Measurements from ENCODE around the gene CDH1.

The CDH1 gene

GRCh38 chr16:68732042-68732680 lies 4.9 kb upstream of the CDH1 start:
- no peak for DNase-seq (ENCODE audit: low read depth)
- H3K4me3 ChIP-seq (replicated peaks; ENCODE audit: low read depth, low read length) = no peak overlapping the region

GRCh38 chr16:68732741-68733399 lies 4.2 kb upstream of the CDH1 start:
- no peak for DNase-seq (ENCODE audit: low read depth)
- no peak for TF ChIP-seq CTCF (IDR thresholded peaks at IDR 0.05; ENCODE audit: low read length, missing control alignments)
- H3K4me3 ChIP-seq (replicated peaks; ENCODE audit: low read depth, low read length) = no peak overlapping the region

More at GRCh38 chr16:68732042-68732680, 4.9 kb upstream of the CDH1 start:
- TF ChIP-seq CTCF (IDR thresholded peaks at IDR 0.05; ENCODE audit: low read length, missing control alignments) = no peak

GRCh38 chr16:68733570-68733969 lies 3.5 kb upstream of the CDH1 start:
- no peak for TF ChIP-seq CTCF (IDR thresholded peaks at IDR 0.05; ENCODE audit: low read length, missing control alignments)
- no peak overlapping the region for H3K4me3 ChIP-seq (replicated peaks; ENCODE audit: low read depth, low read length)
- no peak for DNase-seq (ENCODE audit: low read depth)

GRCh38 chr16:68734782-68735181 lies 2.3 kb upstream of the CDH1 start:
- no peak for TF ChIP-seq CTCF (IDR thresholded peaks at IDR 0.05; ENCODE audit: low read length, missing control alignments)
- DNase-seq (ENCODE audit: low read depth) = no peak
- no peak overlapping the region for H3K4me3 ChIP-seq (replicated peaks; ENCODE audit: low read depth, low read length)

GRCh38 chr16:68736561-68736960 lies 531 bp upstream of the CDH1 start:
- H3K4me3 ChIP-seq (replicated peaks; ENCODE audit: low read depth, low read length) = no peak overlapping the region
- no peak for TF ChIP-seq CTCF (IDR thresholded peaks at IDR 0.05; ENCODE audit: low read length, missing control alignments)
- no peak for DNase-seq (ENCODE audit: low read depth)

- TF ChIP-seq CTCF (IDR thresholded peaks at IDR 0.05; ENCODE audit: low read length, missing control alignments) = no peak
- no peak overlapping the region for H3K4me3 ChIP-seq (replicated peaks; ENCODE audit: low read depth, low read length)
- no peak for DNase-seq (ENCODE audit: low read depth)
Observed at GRCh38 chr16:68737730-68738629, 888 bp downstream of the CDH1 start.
